ENCODE measurements around the gene HLA-DQB1.
"Not testable (repeated sequence)": the region's sequence is repeated elsewhere in the genome, so short reads cannot be mapped to it uniquely, and the experiment has no call there.

The HLA-DQB1 gene

GRCh38 chr6:32666420-32667300 lies at the start of gene HLA-DQB1:
TSS of gene HLA-DQB1 (minus strand) at chr6:32666657. CDS start at chr6:32666607, 50 bp downstream.
- DNase-seq: no peak

GRCh38 chr6:32713241-32713640 lies 46.8 kb upstream of the HLA-DQB1 start:
- DNase-seq: no peak

- no peak for DNase-seq
Measured at GRCh38 chr6:32709625-32710024, 43.2 kb upstream of the HLA-DQB1 start.

DNA sequence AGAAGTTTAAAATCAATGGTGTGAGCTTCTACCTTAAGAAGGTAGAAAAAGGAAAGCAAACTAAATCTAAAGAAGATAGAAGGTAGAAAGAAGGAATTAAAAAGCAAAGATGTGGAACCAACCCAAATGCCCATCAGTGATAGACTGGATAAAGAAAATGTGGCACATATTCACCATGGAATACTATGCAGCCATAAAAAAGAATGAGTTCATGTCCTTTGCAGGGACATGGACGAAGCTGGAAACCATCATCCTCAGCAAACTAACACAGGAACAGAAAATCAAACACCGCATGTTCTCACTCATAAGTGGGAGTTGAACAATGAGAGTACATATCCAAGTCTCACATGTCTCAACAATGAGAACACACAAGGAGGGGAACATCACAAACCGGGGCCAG lies 38.7 kb upstream of the HLA-DQB1 start:
- not testable (repeated sequence) for DNase-seq

DNA sequence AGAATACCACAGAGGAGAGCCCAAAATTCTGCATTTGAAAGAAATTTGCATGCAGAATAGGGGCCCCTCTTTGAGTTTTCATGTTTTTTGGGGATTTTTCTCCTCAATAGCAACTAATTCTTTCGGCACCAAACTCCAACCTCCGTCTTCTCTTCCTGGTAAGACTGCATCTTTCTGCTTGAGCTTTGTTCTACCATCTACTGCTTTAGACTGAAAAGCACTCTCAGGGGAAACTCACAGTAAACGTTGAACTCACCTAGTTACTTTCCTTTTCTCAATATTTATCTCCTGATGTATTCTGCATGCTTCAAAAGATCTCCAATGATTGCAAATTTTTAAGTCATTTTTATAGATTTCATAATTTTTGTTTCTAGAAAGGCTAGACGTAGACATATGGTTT lies 36.9 kb upstream of the HLA-DQB1 start:
- no peak for DNase-seq

DNA sequence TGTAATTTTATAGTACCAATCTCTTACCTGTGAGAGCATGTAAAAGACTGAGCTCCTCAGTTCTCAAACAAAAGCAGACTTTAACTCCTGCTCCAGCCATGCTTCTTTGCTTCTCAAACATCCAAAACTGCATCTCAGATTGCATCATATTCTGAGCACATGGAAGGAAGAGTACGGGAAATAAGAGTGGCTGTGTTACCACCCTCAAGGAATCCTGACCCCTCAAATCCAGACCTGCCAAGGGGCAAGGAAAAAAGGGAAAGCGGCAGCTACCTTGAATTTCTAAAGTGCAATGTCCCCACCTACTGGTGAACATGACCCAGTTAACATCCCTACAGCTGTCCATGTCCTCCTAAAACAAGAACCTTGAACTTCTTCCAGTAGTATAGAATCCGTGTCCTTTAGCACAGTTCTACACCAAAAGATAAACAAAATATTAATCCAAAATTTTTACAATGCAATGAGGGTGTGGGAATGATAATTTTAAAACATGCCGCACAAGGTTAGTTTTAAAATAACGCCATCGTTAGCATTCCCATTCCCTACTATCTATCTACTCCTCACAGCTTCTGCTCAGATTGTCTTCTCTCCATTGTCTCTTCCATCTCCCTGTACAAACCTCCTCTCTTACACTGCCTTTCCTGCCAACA lies 34.1 kb upstream of the HLA-DQB1 start:
- peak; percentile 56 for DNase-seq

GRCh38 chr6:32697031-32697430 lies 30.6 kb upstream of the HLA-DQB1 start:
- no peak for DNase-seq

GRCh38 chr6:32692019-32692418 lies 25.6 kb upstream of the HLA-DQB1 start:
- no peak for DNase-seq

DNA sequence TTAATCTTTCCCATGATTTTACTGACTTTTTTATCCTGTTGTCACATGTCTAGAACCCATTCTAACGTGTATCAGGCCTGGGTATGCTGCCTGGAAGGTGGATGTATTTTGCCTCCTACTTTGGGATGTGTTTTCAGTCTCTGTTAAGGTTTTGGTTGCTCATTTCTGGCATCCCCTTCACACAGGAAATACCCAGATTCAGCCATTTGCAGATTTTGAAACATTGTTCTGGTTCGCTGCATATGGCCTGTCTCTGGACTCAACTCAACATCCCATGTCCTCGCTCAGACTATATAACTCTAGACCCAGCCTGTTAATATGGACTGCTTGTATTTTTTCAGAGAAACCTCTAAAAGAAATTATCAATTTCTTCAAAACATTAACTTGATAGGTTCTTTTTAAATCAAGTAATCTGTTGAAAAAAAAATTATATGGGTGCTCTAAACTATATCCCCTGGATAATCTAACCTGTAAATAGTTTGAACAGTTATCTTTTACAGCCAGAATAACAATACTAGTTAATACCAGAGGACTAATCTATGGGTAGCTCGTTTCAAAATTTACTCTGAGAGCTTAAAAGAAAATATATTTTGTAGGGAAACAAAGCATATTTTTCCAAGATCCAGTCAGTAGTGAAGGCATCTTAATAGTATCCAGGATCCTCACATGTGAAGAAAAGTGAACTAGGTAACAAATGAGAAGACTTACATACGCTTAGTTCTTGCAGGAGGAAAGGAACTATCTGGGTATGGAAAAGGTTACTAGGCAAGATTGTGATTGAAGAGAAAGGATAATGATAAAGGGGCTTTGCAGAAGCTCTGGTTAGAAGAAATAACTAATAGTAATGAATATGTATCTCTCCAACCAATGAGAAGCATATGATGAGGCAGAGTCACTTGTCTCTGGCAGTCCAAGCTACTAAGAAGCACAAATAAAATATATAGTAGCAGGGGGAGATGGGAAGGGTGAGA lies 23.4 kb upstream of the HLA-DQB1 start:
- no peak for DNase-seq

DNA sequence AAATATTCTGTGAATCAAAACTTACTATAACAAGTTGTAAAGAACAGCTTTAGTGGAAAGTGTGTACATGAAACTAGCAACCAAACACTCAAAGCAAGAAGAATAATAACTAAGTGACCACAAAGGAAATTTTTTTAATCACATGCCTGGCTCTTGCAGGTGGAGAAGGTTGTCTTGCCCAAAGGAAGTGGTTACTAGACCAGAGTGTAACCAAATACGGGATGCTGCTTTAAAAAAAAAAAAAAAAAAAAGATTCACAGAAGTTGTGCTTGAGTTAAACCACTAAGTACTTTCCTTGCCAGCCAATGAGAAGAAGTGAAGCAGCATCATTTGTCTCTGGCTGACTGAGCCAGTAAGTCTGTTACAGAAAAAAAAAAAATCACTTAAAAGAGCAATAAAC lies 19.1 kb upstream of the HLA-DQB1 start:
- DNase-seq: no peak

DNA sequence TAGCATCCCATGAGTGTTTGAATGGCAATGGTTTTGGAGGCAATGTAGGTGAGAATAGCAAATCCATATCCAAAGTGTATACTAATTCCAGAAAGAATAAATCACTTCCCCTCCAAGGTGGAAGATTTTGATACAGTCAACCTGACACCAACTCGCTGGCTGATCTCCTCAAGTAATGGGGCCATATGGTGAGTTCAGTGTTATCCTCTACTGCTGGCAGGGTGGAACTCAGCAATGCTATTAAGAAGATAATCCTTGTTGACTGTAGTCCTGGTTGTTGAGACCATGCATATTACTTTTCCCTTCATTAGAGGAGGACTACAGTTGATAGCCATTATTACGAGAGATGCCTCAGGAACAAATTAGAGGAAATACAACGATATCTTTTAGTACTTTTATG lies 17.8 kb upstream of the HLA-DQB1 start:
- no peak for DNase-seq

DNA sequence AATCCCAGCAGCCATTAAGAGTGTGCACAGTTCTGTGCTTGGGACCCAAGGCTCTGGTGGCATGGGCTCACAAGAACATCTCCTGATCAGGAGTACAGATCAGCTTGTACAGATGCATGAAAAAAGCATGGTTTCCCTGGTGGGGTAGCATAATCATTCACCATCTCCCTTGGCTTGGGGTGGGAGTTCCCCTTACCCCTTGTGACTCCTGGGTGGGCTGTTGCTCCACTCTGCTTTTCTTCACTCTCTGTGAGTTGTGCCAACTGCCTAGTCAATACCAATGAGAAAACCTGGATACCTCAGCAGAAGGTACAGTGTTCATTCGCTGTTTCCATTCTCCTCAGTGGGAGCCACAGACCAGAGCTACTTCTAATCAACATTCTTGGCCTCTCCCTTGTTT lies 13.6 kb upstream of the HLA-DQB1 start:
- DNase-seq: no peak

GRCh38 chr6:32679492-32679891 lies 13.0 kb upstream of the HLA-DQB1 start:
- no peak for DNase-seq

- DNase-seq: not testable (repeated sequence)
Measured at GRCh38 chr6:32674123-32674522, 7.7 kb upstream of the HLA-DQB1 start.

GRCh38 chr6:32671908-32672307 lies 5.5 kb upstream of the HLA-DQB1 start:
- DNase-seq: not testable (repeated sequence)

DNA sequence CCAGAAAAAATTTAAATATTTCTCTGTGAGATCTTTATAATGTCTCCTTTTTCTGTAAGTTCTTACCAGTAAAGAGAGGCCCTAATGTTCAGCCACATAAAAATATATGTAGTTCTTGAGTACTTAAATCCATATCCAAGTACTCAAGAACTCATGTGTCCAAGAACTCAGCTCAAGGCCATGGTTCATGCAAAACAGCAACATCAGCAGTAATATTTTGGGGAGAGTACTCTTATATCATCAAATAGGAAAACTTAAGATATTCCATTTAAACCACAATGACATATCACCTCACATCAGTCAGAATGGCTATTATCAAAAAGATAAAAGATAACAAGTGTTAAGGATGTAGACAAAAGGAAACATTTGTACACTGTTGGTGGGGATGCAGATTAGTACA lies 3.4 kb upstream of the HLA-DQB1 start:
- DNase-seq: no peak

GRCh38 chr6:32669240-32669639 lies 2.8 kb upstream of the HLA-DQB1 start:
- DNase-seq: no peak

GRCh38 chr6:32668226-32668747 lies 1.8 kb upstream of the HLA-DQB1 start:
- no peak for DNase-seq

GRCh38 chr6:32665661-32666060 lies 796 bp downstream of the HLA-DQB1 start:
- DNase-seq: no peak

DNA sequence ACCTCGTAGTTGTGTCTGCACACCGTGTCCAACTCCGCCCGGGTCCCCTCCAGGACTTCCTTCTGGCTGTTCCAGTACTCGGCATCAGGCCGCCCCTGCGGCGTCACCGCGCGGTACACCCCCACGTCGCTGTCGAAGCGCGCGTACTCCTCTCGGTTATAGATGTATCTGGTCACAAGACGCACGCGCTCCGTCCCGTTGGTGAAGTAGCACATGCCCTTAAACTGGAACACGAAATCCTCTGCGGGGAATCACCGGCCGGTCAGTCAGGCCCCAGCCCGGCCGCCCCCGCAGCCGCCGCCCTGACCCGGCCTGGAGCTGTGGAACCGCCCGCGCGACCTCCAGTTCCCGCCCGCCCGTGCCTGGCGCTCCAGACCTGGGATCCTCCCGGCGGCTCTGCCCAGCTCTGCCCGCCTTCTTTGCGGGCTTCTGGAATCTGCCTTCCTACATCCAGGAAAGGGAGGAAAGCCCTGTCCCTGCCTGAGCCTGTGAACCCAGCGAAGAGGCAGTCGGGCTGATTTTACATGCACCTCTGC lies 1.6 kb downstream of the HLA-DQB1 start:
- no peak for DNase-seq

DNA sequence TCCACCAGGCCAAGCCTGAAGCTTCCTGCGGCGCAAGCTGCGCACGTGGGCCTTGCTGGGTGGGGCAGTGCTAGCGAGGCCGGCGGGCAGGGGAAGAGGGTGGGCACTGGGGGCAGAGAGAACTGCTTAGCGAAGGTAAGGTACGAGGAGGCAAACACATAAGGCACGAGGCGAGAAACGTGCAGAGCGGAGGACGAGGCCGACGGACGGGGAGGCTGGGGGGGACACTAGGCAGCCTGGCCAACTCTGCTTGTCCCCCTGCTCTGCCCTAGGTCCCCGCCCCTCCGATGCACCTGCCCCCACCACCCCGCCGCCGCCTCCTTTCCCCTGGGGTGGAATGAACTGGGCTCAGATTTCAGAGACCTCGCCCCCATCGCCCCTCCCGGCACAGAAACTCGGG lies 2.1 kb downstream of the HLA-DQB1 start:
- no peak for DNase-seq

- no peak for DNase-seq
Measured at GRCh38 chr6:32662836-32663235, 3.6 kb downstream of the HLA-DQB1 start.

- no peak for DNase-seq
Measured at GRCh38 chr6:32662099-32662498, 4.4 kb downstream of the HLA-DQB1 start.
